CD14-positive monocyte (primary cell): ENCODE results near the gene ARNT2. TPM values are rescaled to one million over a fixed set of nuclear protein-coding genes. Genes with fewer than 3 reads are reported as not detected.

ENCODE experiments used
- DNase-seq, 3 donors: peaks; one replicate each; pipeline ENCODE4 v3.0.0-alpha.2; 2011 to 2022
- H2AFZ ChIP-seq: 2 replicates; pipeline ENCODE4 v1.6.0; 2012; ENCODE audit warnings: mild to moderate bottlenecking, low read depth, low read length, inconsistent platforms; ENCODE audit not compliant: insufficient read depth, poor library complexity, severe bottlenecking
- H3K27ac ChIP-seq, 2 donors: 1 replicate in 1 of 2; 2 replicates in 1 of 2; pipeline ENCODE4 v1.5.1; 2012 to 2013; ENCODE audit warnings: low read length in 2 of 2, control low read depth in 1 of 2, inconsistent platforms in 1 of 2, low read depth in 1 of 2, mild to moderate bottlenecking in 1 of 2
- H3K27me3 ChIP-seq, 2 donors: one replicate each; pipeline versions ENCODE4 v1.6.0 to v1.6.1; 2011 to 2013; ENCODE audit warnings: low read length in 2 of 2; ENCODE audit not compliant: control insufficient read depth in 2 of 2, insufficient read depth in 2 of 2
- H3K36me3 ChIP-seq, 2 donors: replicated peaks in 1 of 2; 1 replicate in 1 of 2; 2 replicates in 1 of 2; pipeline versions ENCODE4 v1.5.1 to v1.6.1; 2012 to 2013; ENCODE audit warnings: low read length in 2 of 2, control low read depth in 1 of 2, inconsistent platforms in 1 of 2, mild to moderate bottlenecking in 1 of 2; ENCODE audit not compliant: insufficient read depth in 2 of 2, control insufficient read depth in 1 of 2
- H3K4me1 ChIP-seq, 2 donors: 1 replicate in 1 of 2; 2 replicates in 1 of 2; pipeline versions ENCODE4 v1.5.1 to v1.6.1; 2012 to 2013; ENCODE audit warnings: low read length in 2 of 2, control low read depth in 1 of 2, inconsistent platforms in 1 of 2, mild to moderate bottlenecking in 1 of 2, moderate library complexity in 1 of 2; ENCODE audit not compliant: insufficient read depth in 2 of 2, control insufficient read depth in 1 of 2
- H3K4me2 ChIP-seq: replicated peaks from 2 replicates; pipeline ENCODE3; 2012; ENCODE audit warnings: low read length, moderate library complexity, mild to moderate bottlenecking; ENCODE audit not compliant: poor library complexity, severe bottlenecking; ENCODE audit errors: extremely low read depth
- H3K4me3 ChIP-seq, 3 experiments: fragments of 200-600 bp in 1 of 3; sonication (generic) in 1 of 3; replicated peaks in 1 of 3; 1 replicate in 2 of 3; 2 replicates in 1 of 3; pipeline ENCODE4 v1.5.1; 2011 to 2013; ENCODE audit warnings: low read length in 3 of 3, mild to moderate bottlenecking in 3 of 3, control low read depth in 2 of 3, low read depth in 2 of 3, inconsistent platforms in 1 of 3, moderate library complexity in 1 of 3
- H3K79me2 ChIP-seq: 2 replicates; pipeline ENCODE4 v1.6.0; 2012; ENCODE audit warnings: mild to moderate bottlenecking, control low read depth, inconsistent platforms, low read length, moderate library complexity; ENCODE audit not compliant: insufficient read depth
- H3K9ac ChIP-seq: 2 replicates; pipeline ENCODE4 v1.6.0; 2017; ENCODE audit warnings: low read length, mild to moderate bottlenecking; ENCODE audit not compliant: insufficient read depth, poor library complexity, severe bottlenecking
- H3K9me3 ChIP-seq, 2 donors: replicated peaks in 1 of 2; 1 replicate in 1 of 2; 2 replicates in 1 of 2; pipeline versions ENCODE4 v1.5.1 to v1.6.1; 2012 to 2013; ENCODE audit warnings: low read length in 2 of 2, control low read depth in 1 of 2; ENCODE audit not compliant: control insufficient read depth in 1 of 2, insufficient read depth in 1 of 2
- H4K20me1 ChIP-seq: 2 replicates; pipeline ENCODE4 v1.6.0; 2012; ENCODE audit warnings: mild to moderate bottlenecking, low read length, control low read depth, moderate library complexity; ENCODE audit not compliant: insufficient read depth
- H3K27ac Mint-ChIP-seq, 7 donors: one replicate each; pipeline ENCODE4 v1.8.0; 2020; ENCODE audit warnings: mild to moderate bottlenecking in 7 of 7, mixed read lengths in 7 of 7, moderate library complexity in 6 of 7, inconsistent platforms in 2 of 7
- H3K27me3 Mint-ChIP-seq, 3 donors: one replicate each; pipeline ENCODE4 v1.8.0; 2021 to 2022; ENCODE audit warnings: low read depth in 3 of 3, mild to moderate bottlenecking in 3 of 3, mixed read lengths in 3 of 3, moderate library complexity in 3 of 3, inconsistent platforms in 1 of 3
- H3K36me3 Mint-ChIP-seq, 2 donors: one replicate each; pipeline ENCODE4 v1.8.0; 2020; ENCODE audit warnings: mixed read lengths in 2 of 2, inconsistent platforms in 1 of 2, mild to moderate bottlenecking in 1 of 2
- H3K4me1 Mint-ChIP-seq: one replicate; pipeline ENCODE4 v1.8.0; 2020; ENCODE audit warnings: mild to moderate bottlenecking, mixed read lengths
- H3K4me3 Mint-ChIP-seq, 2 donors: one replicate each; pipeline ENCODE4 v1.8.0; 2020; ENCODE audit warnings: mild to moderate bottlenecking in 2 of 2, mixed read lengths in 2 of 2, moderate library complexity in 1 of 2
- H3K9me3 Mint-ChIP-seq, 7 donors: one replicate each; pipeline ENCODE4 v1.8.0; 2020 to 2022; ENCODE audit warnings: mixed read lengths in 7 of 7, mild to moderate bottlenecking in 6 of 7, moderate library complexity in 6 of 7, inconsistent platforms in 2 of 7
- CTCF ChIP-seq: fragments of 200-600 bp; IDR thresholded peaks from one replicate; pipeline ENCODE4 v1.8.0; 2022; ENCODE audit warnings: antibody characterized with exemption, mild to moderate bottlenecking
- WGBS: methylation state at CpG from one replicate; pipeline ENCODE4 v1.1.5; 2013; ENCODE audit warnings: missing lambda C conversion rate; ENCODE audit not compliant: insufficient coverage; 5-methylcytosine and 5-hydroxymethylcytosine counted together
- intact Hi-C, 2 donors: fragments of 100-400 bp; cut with micrococcal nuclease; formaldehyde crosslinking; loops; one replicate each; pipeline versions ENCODE4 v1.15.0 to v1.15.1; 2023
- polyA plus RNA-seq, 3 donors: library from polyadenylated mRNA; depleted of rRNA in 1 of 3; unstranded in 2 of 3; stranded (reverse) in 1 of 3; fragments of 300-500 nt in 2 of 3; fragments of >200 nt in 1 of 3; fragmentation: Illumina TruSeq in 2 of 3; gene quantifications; 1 replicate in 2 of 3; 2 replicates in 1 of 3; pipeline ENCODE4 v1.2.3, GENCODE V29; 2012 to 2021

Gene ARNT2
- polyA plus RNA-seq, 3 donors, result not detected

- Histone ChIP-seq H3K27me3 (no peaks in the 10 kb centered on the region), H3K27ac (no peak overlapping the region), H4K20me1 (no peaks in the 10 kb centered on the region), H3K4me3 (no peak overlapping the region), H3K4me1 (no peaks in the 10 kb centered on the region), H3K36me3 (no peaks in the 10 kb centered on the region), H3K4me2 (no peak overlapping the region), H3K9me3 (no peaks in the 10 kb centered on the region), H3K9ac (no peak overlapping the region), H3K79me2 (no peaks in the 10 kb centered on the region), H2AFZ (no peak overlapping the region)
- TF ChIP-seq CTCF, result no peak
- peaks cover 2% of the 10 kb centered on the region for H3K4me1 Mint-ChIP-seq
- no peak for DNase-seq
- peak overlapping the region in 1 of 2 donors; percentile 43 for H3K4me3 Mint-ChIP-seq
- no peak overlapping the region for H3K27ac Mint-ChIP-seq
- H3K27me3 Mint-ChIP-seq, result peaks cover 2 to 11% (median 5%) of the 10 kb centered on the region in 3 donors
- intact Hi-C loops, result no loop called here
- no peaks in the 10 kb centered on the region for H3K36me3 Mint-ChIP-seq
- peaks cover 0 to 3% (median 0%) of the 10 kb centered on the region in 7 donors for H3K9me3 Mint-ChIP-seq
- WGBS, result 80% methylated on average over 4 of the region's 6 CpGs
These were observed 155.6 kb downstream of the ARNT2 start for GRCh38 chr15:80559761-80560160.

- Histone ChIP-seq H2AFZ (no peak overlapping the region), H3K4me2 (no peak overlapping the region), H3K4me3 (no peak overlapping the region), H3K9ac (no peak overlapping the region), H3K36me3 (no peaks in the 10 kb centered on the region), H3K79me2 (no peaks in the 10 kb centered on the region), H3K4me1 (no peaks in the 10 kb centered on the region), H3K27ac (no peak overlapping the region), H3K9me3 (no peaks in the 10 kb centered on the region), H4K20me1 (no peaks in the 10 kb centered on the region), H3K27me3 (no peaks in the 10 kb centered on the region)
- Mint-ChIP-seq H3K36me3 (no peaks in the 10 kb centered on the region), H3K9me3 (peaks cover 0 to 3% (median 0%) of the 10 kb centered on the region in 7 donors), H3K4me1 (peaks cover 2% of the 10 kb centered on the region), H3K4me3 (no peak overlapping the region), H3K27me3 (peaks cover 7 to 11% (median 7%) of the 10 kb centered on the region in 3 donors), H3K27ac (no peak overlapping the region)
- no peak for TF ChIP-seq CTCF
- intact Hi-C loops, result no loop called here
- DNase-seq, result no peak
- WGBS, result 16% methylated on average over 7 of the region's 10 CpGs
These were observed 156.6 kb downstream of the ARNT2 start for GRCh38 chr15:80560601-80561400.
